HL-60 (cell line): Measurements from ENCODE around the gene FARSA.
A peak's percentile ranks its signal among the peaks of the same experiment; 100 is the strongest.
"Not testable (repeated sequence)": the region's sequence is repeated elsewhere in the genome, so short reads cannot be mapped to it uniquely, and the experiment has no call there.

Experiments
- DNase-seq, 2 experiments: peaks; one replicate each; pipeline ENCODE4 v3.0.0-alpha.2; 2010 to 2020; ENCODE audit warnings: low read depth in 1 of 2, low spot score in 1 of 2
- H3K27ac ChIP-seq: fragments of 250-450 bp; sonication (Bioruptor Pico); replicated peaks from 2 replicates; pipeline ENCODE4 v1.5.1; 2020; ENCODE audit warnings: mild to moderate bottlenecking, moderate library complexity
- H3K27me3 ChIP-seq: fragments of 250-450 bp; sonication (Bioruptor Pico); 2 replicates; pipeline ENCODE4 v1.5.1; 2021; ENCODE audit warnings: mild to moderate bottlenecking, moderate library complexity; ENCODE audit not compliant: insufficient read depth, poor library complexity, severe bottlenecking
- H3K4me3 ChIP-seq: replicated peaks from 2 replicates; pipeline ENCODE4 v1.5.1; 2011; ENCODE audit warnings: mild to moderate bottlenecking, control low read depth, low read length; ENCODE audit not compliant: insufficient read depth
- CTCF ChIP-seq: IDR thresholded peaks from one replicate; pipeline ENCODE4 v1.5.1; 2011; ENCODE audit warnings: low read length, control low read depth, inconsistent platforms; ENCODE audit not compliant: insufficient read depth
- GABPA ChIP-seq: IDR thresholded peaks from 2 replicates; pipeline ENCODE4 v1.6.1; 2012; ENCODE audit warnings: low read depth
- POLR2AphosphoS5 ChIP-seq: IDR thresholded peaks from 2 replicates; pipeline ENCODE4 v1.6.1; 2012; ENCODE audit warnings: low read depth
- SPI1 ChIP-seq: IDR thresholded peaks from 2 replicates; pipeline ENCODE4 v1.6.1; 2012; ENCODE audit warnings: low read depth, mild to moderate bottlenecking, borderline replicate concordance
- TF ChIP-seq, protein P1 (sequence below): IDR thresholded peaks from 2 replicates; pipeline ENCODE4 v1.6.1; 2012; ENCODE audit warnings: low read depth; ENCODE audit not compliant: insufficient replicate concordance

The FARSA gene

DNA sequence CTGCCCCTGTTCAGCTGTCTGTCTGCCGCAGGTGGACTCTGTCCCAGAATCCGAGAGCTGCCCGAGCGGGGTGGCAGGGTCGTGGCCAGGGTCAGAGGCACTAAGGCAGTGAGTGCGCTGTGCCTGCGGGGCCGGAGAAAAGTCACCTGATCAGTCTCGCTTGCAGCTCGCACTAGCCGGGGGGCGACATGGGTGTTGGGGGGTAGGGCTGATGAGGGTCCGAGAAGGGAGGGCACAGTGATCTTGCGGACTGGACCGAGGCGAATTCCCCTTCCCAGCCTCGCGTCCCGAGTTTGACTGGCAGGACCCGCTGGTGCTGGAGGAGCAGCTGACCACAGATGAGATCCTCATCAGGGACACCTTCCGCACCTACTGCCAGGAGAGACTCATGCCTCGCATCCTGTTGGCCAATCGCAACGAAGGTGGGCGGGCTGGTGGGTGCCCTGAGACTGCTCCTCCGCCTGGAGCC lies 41.9 kb downstream of the FARSA start:
- Histone ChIP-seq H3K27me3 (no peaks in the 10 kb centered on the region), H3K27ac (peak overlapping the region; percentile 67), H3K4me3 (peak overlapping the region; percentile 100)
- TF ChIP-seq, protein P1, sequence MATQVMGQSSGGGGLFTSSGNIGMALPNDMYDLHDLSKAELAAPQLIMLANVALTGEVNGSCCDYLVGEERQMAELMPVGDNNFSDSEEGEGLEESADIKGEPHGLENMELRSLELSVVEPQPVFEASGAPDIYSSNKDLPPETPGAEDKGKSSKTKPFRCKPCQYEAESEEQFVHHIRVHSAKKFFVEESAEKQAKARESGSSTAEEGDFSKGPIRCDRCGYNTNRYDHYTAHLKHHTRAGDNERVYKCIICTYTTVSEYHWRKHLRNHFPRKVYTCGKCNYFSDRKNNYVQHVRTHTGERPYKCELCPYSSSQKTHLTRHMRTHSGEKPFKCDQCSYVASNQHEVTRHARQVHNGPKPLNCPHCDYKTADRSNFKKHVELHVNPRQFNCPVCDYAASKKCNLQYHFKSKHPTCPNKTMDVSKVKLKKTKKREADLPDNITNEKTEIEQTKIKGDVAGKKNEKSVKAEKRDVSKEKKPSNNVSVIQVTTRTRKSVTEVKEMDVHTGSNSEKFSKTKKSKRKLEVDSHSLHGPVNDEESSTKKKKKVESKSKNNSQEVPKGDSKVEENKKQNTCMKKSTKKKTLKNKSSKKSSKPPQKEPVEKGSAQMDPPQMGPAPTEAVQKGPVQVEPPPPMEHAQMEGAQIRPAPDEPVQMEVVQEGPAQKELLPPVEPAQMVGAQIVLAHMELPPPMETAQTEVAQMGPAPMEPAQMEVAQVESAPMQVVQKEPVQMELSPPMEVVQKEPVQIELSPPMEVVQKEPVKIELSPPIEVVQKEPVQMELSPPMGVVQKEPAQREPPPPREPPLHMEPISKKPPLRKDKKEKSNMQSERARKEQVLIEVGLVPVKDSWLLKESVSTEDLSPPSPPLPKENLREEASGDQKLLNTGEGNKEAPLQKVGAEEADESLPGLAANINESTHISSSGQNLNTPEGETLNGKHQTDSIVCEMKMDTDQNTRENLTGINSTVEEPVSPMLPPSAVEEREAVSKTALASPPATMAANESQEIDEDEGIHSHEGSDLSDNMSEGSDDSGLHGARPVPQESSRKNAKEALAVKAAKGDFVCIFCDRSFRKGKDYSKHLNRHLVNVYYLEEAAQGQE = no peak
- TF ChIP-seq POLR2AphosphoS5 (no peak), SPI1 (no peak), CTCF (no peak), GABPA (no peak)
- no peak for DNase-seq

GRCh38 chr19:12890787-12891552 lies 42.5 kb downstream of the FARSA start, which contains the start of gene GCDH:
GCDH (plus strand) TSS chr19:12891160; CDS start chr19:12891305, 145 bp downstream.
- H3K4me3 ChIP-seq = peak within 1 kb of the TSS; percentile 100
- H3K27ac ChIP-seq = peak within 1 kb of the TSS; percentile 67
- no peak for TF ChIP-seq CTCF
- no peak for TF ChIP-seq GABPA
- TF ChIP-seq, protein P1 = no peak
- TF ChIP-seq POLR2AphosphoS5 = peak; percentile 46; the same call in 1 of the 2 replicates
- no peak for TF ChIP-seq SPI1
- no peaks in the 10 kb centered on the region for H3K27me3 ChIP-seq
- DNase-seq = peak; percentile 99 to 100

DNA sequence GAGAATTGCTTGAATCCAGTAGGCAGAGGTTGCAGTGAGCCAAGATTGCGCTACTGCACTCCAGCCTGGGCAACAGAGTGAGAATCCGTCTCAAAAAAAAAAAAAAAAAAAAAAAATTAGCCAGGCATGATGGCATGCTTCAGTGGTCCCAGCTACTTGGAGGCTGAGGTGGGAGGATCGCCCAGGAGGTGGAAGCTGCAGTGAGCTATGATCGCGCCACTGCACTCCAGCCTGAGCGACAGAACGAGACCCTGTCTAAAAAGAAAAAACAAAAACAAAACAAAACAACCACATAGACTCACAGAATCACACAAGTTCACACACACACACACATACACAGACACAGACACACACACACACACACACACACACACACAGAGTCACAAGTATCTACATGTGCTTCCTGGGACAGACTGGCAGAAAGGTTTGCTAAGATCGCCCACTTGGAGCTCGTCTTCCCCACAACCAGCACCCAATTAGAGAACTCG lies 43.2 kb downstream of the FARSA start:
- peak overlapping the region; percentile 56 for H3K27ac ChIP-seq
- H3K27me3 ChIP-seq, DNase-seq: not testable (repeated sequence)
- H3K4me3 ChIP-seq = peak overlapping the region; percentile 32

DNA sequence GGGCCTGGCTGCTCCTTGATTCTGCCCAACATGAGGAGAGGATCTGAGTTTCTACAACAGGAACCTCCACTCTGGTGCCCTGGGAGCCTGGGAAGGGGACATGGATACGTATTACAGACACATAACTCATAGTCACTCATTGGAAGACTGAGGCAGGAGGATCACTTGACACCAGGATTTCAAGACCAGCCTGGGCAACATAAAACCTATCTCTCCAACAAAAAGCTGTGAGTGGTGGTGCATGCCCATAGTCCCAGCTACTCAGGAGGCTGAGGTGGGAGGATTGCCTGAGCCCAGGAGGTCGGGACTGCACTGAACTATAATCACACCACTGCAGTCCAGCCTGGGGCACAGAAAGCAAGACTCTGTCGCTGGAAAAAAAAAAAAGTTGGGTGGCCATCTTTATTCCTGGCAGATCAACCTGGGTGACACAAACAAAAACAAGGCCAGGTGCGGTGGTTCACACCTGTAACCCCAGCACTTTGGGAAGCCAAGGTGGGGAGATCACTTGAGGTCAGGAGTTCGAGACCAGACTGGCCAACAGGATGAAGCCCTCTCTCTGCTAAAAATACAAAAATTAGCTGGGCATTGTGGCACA lies 45.4 kb downstream of the FARSA start:
- no peak for DNase-seq
- no peak overlapping the region for H3K27ac ChIP-seq
- TF ChIP-seq, protein P1 = no peak
- TF ChIP-seq POLR2AphosphoS5 (no peak), CTCF (no peak), SPI1 (no peak), GABPA (no peak)
- no peaks in the 10 kb centered on the region for H3K27me3 ChIP-seq
- H3K4me3 ChIP-seq = no peak overlapping the region
